Neuronal stem cell (in vitro differentiated cells): ENCODE measurements around the gene NXPH4.

Source experiments
- DNase-seq: peaks from one replicate; pipeline ENCODE4 v3.0.0-alpha.2; 2013; ENCODE audit warnings: low spot score
- H2AFZ ChIP-seq: one replicate; pipeline ENCODE4 v1.6.1; 2013; ENCODE audit warnings: mild to moderate bottlenecking, low read length, inconsistent platforms
- H2AK5ac ChIP-seq: 2 replicates; pipeline ENCODE4 v1.6.1; 2013; ENCODE audit warnings: low read depth, mild to moderate bottlenecking, inconsistent platforms, low read length, moderate library complexity, mixed read lengths
- H2BK120ac ChIP-seq: 2 replicates; pipeline ENCODE4 v1.6.1; 2013; ENCODE audit warnings: low read depth, mild to moderate bottlenecking, inconsistent platforms, low read length, moderate library complexity, mixed read lengths
- H2BK12ac ChIP-seq: one replicate; pipeline ENCODE4 v1.6.1; 2013; ENCODE audit warnings: low read length, inconsistent platforms
- H2BK15ac ChIP-seq: 2 replicates; pipeline ENCODE4 v1.6.1; 2013; ENCODE audit warnings: mild to moderate bottlenecking, low read length, inconsistent platforms, mixed read lengths
- H2BK5ac ChIP-seq: one replicate; pipeline ENCODE4 v1.6.1; 2013; ENCODE audit warnings: inconsistent platforms, mild to moderate bottlenecking, low read length, moderate library complexity
- H3K14ac ChIP-seq: one replicate; pipeline ENCODE4 v1.6.1; 2013; ENCODE audit warnings: low read length, inconsistent platforms
- H3K18ac ChIP-seq: 2 replicates; pipeline ENCODE4 v1.6.1; 2013; ENCODE audit warnings: low read length, inconsistent platforms
- H3K23ac ChIP-seq: 2 replicates; pipeline ENCODE4 v1.6.1; 2013; ENCODE audit warnings: low read depth, mild to moderate bottlenecking, mixed read lengths, low read length, inconsistent platforms; ENCODE audit not compliant: poor library complexity
- H3K27ac ChIP-seq: replicated peaks from 3 replicates; pipeline ENCODE4 v1.5.1; 2013; ENCODE audit warnings: low read length, inconsistent platforms
- H3K27me3 ChIP-seq, 3 experiments: 2 replicates each; pipeline ENCODE4 v1.6.1; 2013; ENCODE audit warnings: low read length in 3 of 3, mild to moderate bottlenecking in 2 of 3, inconsistent platforms in 1 of 3, low read depth in 1 of 3, mixed read lengths in 1 of 3, moderate library complexity in 1 of 3; ENCODE audit not compliant: control insufficient read depth in 3 of 3, insufficient read depth in 3 of 3
- H3K36me3 ChIP-seq, 2 donors: replicated peaks in 1 of 2; 2 replicates each; pipeline ENCODE4 v1.6.1; 2013; ENCODE audit warnings: low read length in 2 of 2; ENCODE audit not compliant: control insufficient read depth in 2 of 2, insufficient read depth in 2 of 2
- H3K4ac ChIP-seq: 2 replicates; pipeline ENCODE4 v1.6.1; 2013; ENCODE audit warnings: inconsistent platforms, mild to moderate bottlenecking, low read length, moderate library complexity
- H3K4me1 ChIP-seq, 2 donors: 1 replicate in 1 of 2; 2 replicates in 1 of 2; pipeline ENCODE4 v1.6.1; 2013; ENCODE audit warnings: low read length in 2 of 2, low read depth in 1 of 2; ENCODE audit not compliant: control insufficient read depth in 2 of 2, insufficient read depth in 1 of 2
- H3K4me2 ChIP-seq: one replicate; pipeline ENCODE4 v1.6.1; 2013; ENCODE audit warnings: mild to moderate bottlenecking, low read length, inconsistent platforms; ENCODE audit not compliant: insufficient read depth, poor library complexity, severe bottlenecking
- H3K4me3 ChIP-seq, 2 donors: 2 replicates each; pipeline ENCODE4 v1.5.1; 2013; ENCODE audit warnings: low read length in 2 of 2, mild to moderate bottlenecking in 2 of 2, inconsistent platforms in 1 of 2, moderate library complexity in 1 of 2
- H3K79me1 ChIP-seq: one replicate; pipeline ENCODE4 v1.6.1; 2013; ENCODE audit warnings: low read depth, mild to moderate bottlenecking, inconsistent platforms, low read length, moderate library complexity
- H3K9ac ChIP-seq: one replicate; pipeline ENCODE4 v1.6.1; 2013; ENCODE audit warnings: mild to moderate bottlenecking, low read depth, low read length, inconsistent platforms; ENCODE audit not compliant: poor library complexity
- H3K9me3 ChIP-seq, 2 donors: replicated peaks in 1 of 2; 2 replicates each; pipeline versions ENCODE3 to v1.6.1; 2013; ENCODE audit warnings: low read length in 2 of 2, mild to moderate bottlenecking in 2 of 2, inconsistent platforms in 1 of 2, low read depth in 1 of 2, mixed read lengths in 1 of 2, moderate library complexity in 1 of 2; ENCODE audit not compliant: control insufficient read depth in 2 of 2, insufficient read depth in 1 of 2
- H4K8ac ChIP-seq: one replicate; pipeline ENCODE4 v1.6.1; 2013; ENCODE audit warnings: low read depth, mild to moderate bottlenecking, inconsistent platforms, low read length, moderate library complexity
- H4K91ac ChIP-seq: one replicate; pipeline ENCODE4 v1.6.1; 2013; ENCODE audit warnings: low read length, low read depth, mild to moderate bottlenecking, inconsistent platforms; ENCODE audit not compliant: poor library complexity
- WGBS, 2 donors: extraction: QIAGEN DNeasy Blood & Tissue Kit; methylation state at CpG; one replicate each; pipeline ENCODE4 v1.1.7; 2013; ENCODE audit warnings: missing lambda C conversion rate in 2 of 2, mixed read lengths in 1 of 2; ENCODE audit not compliant: insufficient read length in 2 of 2, insufficient replicate concordance in 1 of 2; ENCODE audit errors: extremely low coverage in 2 of 2; 5-methylcytosine and 5-hydroxymethylcytosine counted together

NXPH4 gene

DNA sequence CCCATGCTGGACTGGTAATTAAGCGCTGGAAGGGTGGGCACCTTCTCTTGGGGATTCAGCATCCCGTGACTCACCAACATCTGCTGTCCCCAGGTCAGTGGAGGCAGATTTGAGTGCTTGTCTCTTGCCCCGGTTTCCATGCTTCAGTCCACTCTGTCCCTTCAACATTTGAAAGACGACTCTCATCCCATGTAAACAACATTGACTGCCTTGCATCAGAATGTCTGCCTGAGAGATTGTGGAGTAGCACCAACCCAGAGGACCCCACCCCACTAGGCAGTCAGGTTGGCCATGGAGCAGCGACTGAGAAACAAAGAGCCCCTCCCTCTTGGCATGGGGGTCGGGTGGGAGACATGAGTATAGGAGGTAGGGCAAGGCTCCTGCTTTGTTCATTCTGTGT lies 39.3 kb downstream of the NXPH4 start:
- no peaks in the 10 kb centered on the region for H3K79me1 ChIP-seq
- no peaks in the 10 kb centered on the region for H3K9me3 ChIP-seq
- no peaks in the 10 kb centered on the region for H3K27me3 ChIP-seq
- H3K23ac ChIP-seq: no peak overlapping the region
- H2BK5ac ChIP-seq: no peak overlapping the region
- H3K18ac ChIP-seq: no peak overlapping the region
- no peak overlapping the region for H3K9ac ChIP-seq
- no peak overlapping the region for H2BK120ac ChIP-seq
- no CpG with 5 or more reads among the region's 6 CpGs for WGBS, 2 donors
- H3K4me3 ChIP-seq: no peak overlapping the region
- peaks cover 16 to 67% of the 10 kb centered on the region in 2 donors for H3K36me3 ChIP-seq
- no peak for DNase-seq
- H4K91ac ChIP-seq: no peak overlapping the region
- no peak overlapping the region for H2BK15ac ChIP-seq
- no peak overlapping the region for H3K4ac ChIP-seq
- peaks cover 0 to 7% of the 10 kb centered on the region in 2 donors for H3K4me1 ChIP-seq
- no peak overlapping the region for H3K14ac ChIP-seq
- H2AK5ac ChIP-seq: no peak overlapping the region
- H2AFZ ChIP-seq: no peak overlapping the region
- no peak overlapping the region for H2BK12ac ChIP-seq
- no peak overlapping the region for H4K8ac ChIP-seq
- H3K27ac ChIP-seq: no peak overlapping the region
- H3K4me2 ChIP-seq: no peak overlapping the region

GRCh38 chr12:57258977-57259970 lies 42.7 kb downstream of the NXPH4 start:
- H3K9me3 ChIP-seq: no peaks in the 10 kb centered on the region
- no peak overlapping the region for H2BK12ac ChIP-seq
- H3K36me3 ChIP-seq: peaks cover 18 to 81% of the 10 kb centered on the region in 2 donors
- H4K91ac ChIP-seq: no peak overlapping the region
- H3K4me3 ChIP-seq: no peak overlapping the region
- no peak overlapping the region for H3K4me2 ChIP-seq
- no peak overlapping the region for H3K9ac ChIP-seq
- no peak overlapping the region for H2BK5ac ChIP-seq
- no peak overlapping the region for H3K14ac ChIP-seq
- H3K27ac ChIP-seq: no peak overlapping the region
- no peak overlapping the region for H2AFZ ChIP-seq
- H3K4me1 ChIP-seq: peaks cover 7 to 10% of the 10 kb centered on the region in 2 donors
- no peak overlapping the region for H2BK120ac ChIP-seq
- no CpG with 5 or more reads among the region's 6 CpGs for WGBS, 2 donors
- no peaks in the 10 kb centered on the region for H3K27me3 ChIP-seq
- no peak overlapping the region for H2BK15ac ChIP-seq
- no peaks in the 10 kb centered on the region for H3K79me1 ChIP-seq
- H3K4ac ChIP-seq: no peak overlapping the region
- no peak overlapping the region for H2AK5ac ChIP-seq
- H4K8ac ChIP-seq: no peak overlapping the region
- H3K23ac ChIP-seq: no peak overlapping the region
- no peak for DNase-seq
- no peak overlapping the region for H3K18ac ChIP-seq

- Histone ChIP-seq H3K14ac (no peak overlapping the region), H3K4me2 (no peak overlapping the region), H4K8ac (no peak overlapping the region), H3K36me3 (peaks cover 14 to 79% of the 10 kb centered on the region in 2 donors), H2BK5ac (no peak overlapping the region), H3K4me3 (no peak overlapping the region), H3K27ac (no peak overlapping the region), H3K4me1 (peaks cover 7 to 10% of the 10 kb centered on the region in 2 donors), H4K91ac (no peak overlapping the region), H3K18ac (no peak overlapping the region), H2BK120ac (no peak overlapping the region), H3K23ac (no peak overlapping the region), H3K9ac (no peak overlapping the region), H3K79me1 (no peaks in the 10 kb centered on the region), H3K27me3 (no peaks in the 10 kb centered on the region), H2AFZ (no peak overlapping the region), H3K9me3 (no peaks in the 10 kb centered on the region), H2BK15ac (no peak overlapping the region), H2AK5ac (no peak overlapping the region), H3K4ac (no peak overlapping the region), H2BK12ac (no peak overlapping the region)
- DNase-seq: no peak
- WGBS, 2 donors: no CpG with 5 or more reads among the region's 4 CpGs
Measured at GRCh38 chr12:57260366-57260765, 43.8 kb downstream of the NXPH4 start.

DNA sequence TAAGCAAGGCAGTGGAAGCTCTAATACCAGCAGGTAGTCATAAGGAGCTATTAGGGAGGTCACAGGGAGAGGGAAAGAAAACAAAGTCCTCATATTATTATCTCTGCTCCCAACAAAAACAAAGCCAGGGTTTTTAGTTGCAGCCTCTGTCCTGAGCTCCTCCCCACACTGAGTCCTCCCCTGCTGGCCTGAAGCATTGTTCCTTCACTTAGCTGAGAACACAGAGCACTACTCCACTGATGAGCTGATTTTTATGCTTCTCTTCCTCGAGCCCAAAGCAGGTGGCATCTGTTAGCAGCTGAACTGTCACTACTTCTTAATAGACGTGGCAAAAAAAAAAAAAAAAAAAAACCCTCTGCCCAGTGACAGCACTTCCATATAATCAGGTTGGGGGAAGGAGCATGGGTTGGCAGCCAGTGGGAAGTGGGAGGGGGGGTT lies 44.9 kb downstream of the NXPH4 start:
- H3K4me2 ChIP-seq: no peak overlapping the region
- H3K27ac ChIP-seq: no peak overlapping the region
- WGBS, 2 donors: no CpG with 5 or more reads among the region's 2 CpGs
- H2BK5ac ChIP-seq: no peak overlapping the region
- no peaks in the 10 kb centered on the region for H3K27me3 ChIP-seq
- H4K8ac ChIP-seq: no peak overlapping the region
- H2BK12ac ChIP-seq: no peak overlapping the region
- no peak overlapping the region for H3K14ac ChIP-seq
- no peak overlapping the region for H3K9ac ChIP-seq
- H3K9me3 ChIP-seq: no peaks in the 10 kb centered on the region
- peaks cover 7 to 10% of the 10 kb centered on the region in 2 donors for H3K4me1 ChIP-seq
- H2BK15ac ChIP-seq: no peak overlapping the region
- H3K18ac ChIP-seq: no peak overlapping the region
- no peak overlapping the region for H3K23ac ChIP-seq
- H3K4ac ChIP-seq: no peak overlapping the region
- H3K36me3 ChIP-seq: peaks cover 9 to 75% of the 10 kb centered on the region in 2 donors
- no peak overlapping the region for H4K91ac ChIP-seq
- no peak for DNase-seq
- H2AK5ac ChIP-seq: no peak overlapping the region
- no peak overlapping the region for H3K4me3 ChIP-seq
- no peaks in the 10 kb centered on the region for H3K79me1 ChIP-seq
- no peak overlapping the region for H2AFZ ChIP-seq
- no peak overlapping the region for H2BK120ac ChIP-seq
